GM12875 (cell line): Measurements from ENCODE around the gene SREBF1.

Source experiments
- H3K4me3 ChIP-seq: one replicate; pipeline ENCODE4 v1.5.1; 2011; ENCODE audit warnings: low read depth, low read length, control low read depth
- TF ChIP-seq, protein P1 (sequence below): IDR thresholded peaks from 2 replicates; pipeline ENCODE4 v1.5.1; 2011; ENCODE audit warnings: low read depth, mild to moderate bottlenecking, control low read depth, inconsistent platforms, low read length, moderate library complexity, borderline replicate concordance; ENCODE audit not compliant: insufficient read depth

Gene SREBF1

DNA sequence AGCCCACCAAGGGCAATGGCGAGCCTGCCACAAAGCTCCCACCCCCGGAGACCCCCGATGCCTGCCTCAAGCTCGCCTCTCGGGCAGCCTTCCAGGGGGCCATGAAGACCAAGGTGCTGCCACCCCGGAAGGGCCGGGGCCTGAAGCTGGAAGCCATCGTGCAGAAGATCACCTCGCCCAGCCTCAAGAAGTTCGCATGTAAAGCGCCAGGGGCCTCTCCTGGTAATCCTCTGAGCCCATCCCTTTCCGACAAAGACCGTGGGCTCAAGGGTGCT, 40.1 kb downstream of the SREBF1 start:
- TF ChIP-seq, protein P1, sequence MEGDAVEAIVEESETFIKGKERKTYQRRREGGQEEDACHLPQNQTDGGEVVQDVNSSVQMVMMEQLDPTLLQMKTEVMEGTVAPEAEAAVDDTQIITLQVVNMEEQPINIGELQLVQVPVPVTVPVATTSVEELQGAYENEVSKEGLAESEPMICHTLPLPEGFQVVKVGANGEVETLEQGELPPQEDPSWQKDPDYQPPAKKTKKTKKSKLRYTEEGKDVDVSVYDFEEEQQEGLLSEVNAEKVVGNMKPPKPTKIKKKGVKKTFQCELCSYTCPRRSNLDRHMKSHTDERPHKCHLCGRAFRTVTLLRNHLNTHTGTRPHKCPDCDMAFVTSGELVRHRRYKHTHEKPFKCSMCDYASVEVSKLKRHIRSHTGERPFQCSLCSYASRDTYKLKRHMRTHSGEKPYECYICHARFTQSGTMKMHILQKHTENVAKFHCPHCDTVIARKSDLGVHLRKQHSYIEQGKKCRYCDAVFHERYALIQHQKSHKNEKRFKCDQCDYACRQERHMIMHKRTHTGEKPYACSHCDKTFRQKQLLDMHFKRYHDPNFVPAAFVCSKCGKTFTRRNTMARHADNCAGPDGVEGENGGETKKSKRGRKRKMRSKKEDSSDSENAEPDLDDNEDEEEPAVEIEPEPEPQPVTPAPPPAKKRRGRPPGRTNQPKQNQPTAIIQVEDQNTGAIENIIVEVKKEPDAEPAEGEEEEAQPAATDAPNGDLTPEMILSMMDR, result no peak
- no peak overlapping the region for H3K4me3 ChIP-seq

DNA sequence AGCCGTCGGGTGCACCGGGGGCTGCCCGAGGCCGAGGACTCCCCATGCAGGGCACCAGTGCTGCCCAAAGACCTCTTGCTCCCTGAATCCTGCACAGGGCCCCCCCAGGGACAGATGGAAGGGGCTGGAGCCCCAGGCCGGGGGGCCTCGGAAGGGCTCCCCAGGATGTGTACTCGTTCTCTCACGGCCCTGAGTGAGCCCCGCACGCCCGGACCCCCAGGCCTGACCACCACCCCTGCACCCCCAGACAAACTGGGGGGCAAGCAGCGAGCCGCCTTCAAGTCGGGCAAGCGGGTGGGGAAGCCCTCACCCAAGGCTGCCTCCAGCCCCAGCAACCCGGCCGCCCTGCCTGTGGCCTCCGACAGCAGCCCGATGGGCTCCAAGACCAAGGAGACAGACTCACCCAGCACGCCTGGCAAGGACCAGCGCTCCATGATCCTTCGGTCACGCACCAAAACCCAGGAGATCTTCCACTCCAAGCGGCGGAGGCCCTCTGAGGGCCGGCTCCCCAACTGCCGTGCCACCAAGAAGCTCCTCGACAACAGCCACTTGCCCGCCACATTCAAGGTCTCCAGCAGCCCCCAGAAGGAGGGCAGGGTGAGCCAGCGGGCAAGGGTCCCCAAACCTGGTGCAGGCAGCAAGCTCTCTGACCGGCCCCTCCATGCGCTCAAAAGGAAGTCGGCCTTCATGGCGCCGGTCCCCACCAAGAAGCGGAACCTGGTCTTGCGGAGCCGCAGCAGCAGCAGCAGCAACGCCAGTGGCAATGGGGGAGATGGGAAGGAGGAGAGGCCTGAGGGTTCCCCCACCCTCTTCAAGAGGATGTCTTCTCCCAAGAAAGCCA, 40.6 kb downstream of the SREBF1 start:
- TF ChIP-seq, protein P1, result no peak
- no peak overlapping the region for H3K4me3 ChIP-seq

GRCh38 chr17:17795296-17795695, 41.5 kb downstream of the SREBF1 start:
- TF ChIP-seq, protein P1, result no peak
- no peak overlapping the region for H3K4me3 ChIP-seq

DNA sequence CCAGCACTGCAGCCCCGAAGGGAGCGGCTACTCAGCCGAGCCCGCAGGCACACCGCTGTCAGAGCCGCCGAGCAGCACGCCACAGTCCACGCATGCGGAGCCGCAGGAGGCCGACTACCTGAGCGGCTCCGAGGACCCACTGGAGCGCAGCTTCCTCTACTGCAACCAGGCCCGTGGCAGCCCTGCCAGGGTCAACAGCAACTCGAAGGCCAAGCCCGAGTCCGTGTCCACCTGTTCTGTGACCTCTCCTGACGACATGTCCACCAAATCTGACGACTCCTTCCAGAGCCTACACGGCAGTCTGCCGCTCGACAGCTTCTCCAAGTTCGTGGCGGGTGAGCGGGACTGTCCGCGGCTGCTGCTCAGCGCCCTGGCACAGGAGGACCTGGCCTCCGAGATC, 42.4 kb downstream of the SREBF1 start:
- TF ChIP-seq, protein P1, result no peak
- no peak overlapping the region for H3K4me3 ChIP-seq

GRCh38 chr17:17793378-17794214, 43.2 kb downstream of the SREBF1 start:
- no peak overlapping the region for H3K4me3 ChIP-seq
- TF ChIP-seq, protein P1, result no peak

DNA sequence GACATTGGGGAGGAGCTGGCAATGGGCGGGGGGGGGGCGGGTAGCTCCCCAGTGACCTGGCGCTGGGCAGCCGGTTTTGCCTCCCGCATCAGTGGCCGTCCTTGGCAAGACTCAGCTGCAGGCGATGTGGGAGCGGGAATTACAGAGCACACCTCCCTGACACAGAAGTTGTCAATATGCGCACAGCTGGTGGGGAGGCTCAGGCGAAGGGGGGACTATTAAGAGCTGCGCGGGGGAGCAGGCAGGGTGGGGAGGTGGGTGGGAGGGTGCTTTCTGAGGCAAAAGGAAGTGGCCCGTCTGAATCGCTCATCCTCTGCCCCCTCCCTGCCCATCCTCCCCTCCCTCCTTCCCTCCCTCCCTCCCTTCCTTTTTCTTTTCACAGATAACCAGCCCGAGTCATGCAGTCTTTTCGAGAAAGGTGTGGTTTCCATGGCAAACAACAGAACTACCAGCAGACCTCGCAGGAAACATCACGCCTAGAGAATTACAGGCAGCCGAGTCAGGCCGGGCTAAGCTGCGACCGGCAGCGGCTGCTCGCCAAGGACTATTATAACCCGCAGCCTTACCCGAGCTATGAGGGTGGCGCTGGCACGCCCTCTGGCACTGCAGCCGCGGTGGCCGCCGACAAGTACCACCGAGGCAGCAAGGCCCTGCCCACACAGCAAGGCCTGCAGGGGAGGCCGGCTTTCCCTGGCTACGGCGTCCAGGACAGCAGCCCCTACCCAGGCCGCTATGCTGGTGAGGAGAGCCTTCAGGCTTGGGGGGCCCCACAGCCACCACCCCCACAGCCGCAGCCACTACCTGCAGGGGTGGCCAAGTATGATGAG, 44.0 kb downstream of the SREBF1 start:
- H3K4me3 ChIP-seq, result no peak overlapping the region
- TF ChIP-seq, protein P1, result no peak
